Erythroblast (primary cell): ENCODE results near the gene CPLANE2.

Experiments
- GATA1 ChIP-seq: IDR thresholded peaks from 2 replicates; pipeline ENCODE4 v1.6.1; 2011; ENCODE audit warnings: low read depth, mild to moderate bottlenecking, control low read depth, low read length, moderate library complexity
- POLR2A ChIP-seq: IDR thresholded peaks from 2 replicates; pipeline ENCODE4 v1.6.1; 2011; ENCODE audit warnings: mild to moderate bottlenecking, low read length

GRCh38 chr1:16202281-16203210 is 34.4 kb downstream of the CPLANE2 start:
- TF ChIP-seq POLR2A = no peak
- no peak for TF ChIP-seq GATA1
